Measurements from ENCODE around the gene TM4SF18. TPM values are rescaled to one million over a fixed set of nuclear protein-coding genes. Genes with fewer than 3 reads are reported as not detected.

TM4SF18 gene
- total RNA-seq, 1 experiment from 2014 or later, result 9.8 TPM

- Histone ChIP-seq H3K14ac (ENCODE audit: insufficient read depth, low read length) (no peak overlapping the region), H2BK12ac (ENCODE audit: insufficient read length, low read depth, low read length) (no peak overlapping the region), H3K23me2 (ENCODE audit: insufficient read length, low read depth, low read length, poor library complexity, severe bottlenecking) (no peaks in the 10 kb centered on the region), H2BK5ac (ENCODE audit: insufficient read length, low read length) (no peak overlapping the region), H3K4me1 (ENCODE audit: insufficient read depth, low read length) (peaks cover 4% of the 10 kb centered on the region), H4K91ac (ENCODE audit: insufficient read length, low read depth, low read length) (no peak overlapping the region), H3T11ph (ENCODE audit: low read length) (no peak overlapping the region), H2BK120ac (ENCODE audit: low read depth, low read length, poor library complexity, severe bottlenecking) (no peak overlapping the region), H2BK15ac (ENCODE audit: low read depth, low read length) (no peak overlapping the region), H3K27me3 (ENCODE audit: insufficient read depth, low read length) (no peaks in the 10 kb centered on the region), H3K4me2 (ENCODE audit: insufficient read depth, insufficient read length, low read length) (no peak overlapping the region), H4K8ac (replicated peaks; ENCODE audit: insufficient read length, low read depth, low read length) (no peak overlapping the region), H4K5ac (ENCODE audit: insufficient read length, low read depth, low read length) (no peak overlapping the region), H3K79me1 (ENCODE audit: insufficient read depth, low read depth, low read length, poor library complexity, severe bottlenecking) (no peaks in the 10 kb centered on the region), H2AK5ac (ENCODE audit: insufficient read length, low read length) (no peak overlapping the region), H4K20me1 (ENCODE audit: control insufficient read depth, insufficient read depth, insufficient read length) (no peaks in the 10 kb centered on the region), H3K56ac (ENCODE audit: insufficient read length, low read depth, low read length) (no peak overlapping the region), H2BK20ac (ENCODE audit: low read depth, low read length, poor library complexity, severe bottlenecking) (no peak overlapping the region), H3K9ac (ENCODE audit: extremely low read depth, insufficient read length, low read length) (no peak overlapping the region), H3K23ac (ENCODE audit: insufficient read length, low read depth, low read length) (no peak overlapping the region), H3K18ac (ENCODE audit: insufficient read length, low read depth, low read length) (no peak overlapping the region), H2AFZ (ENCODE audit: low read length) (no peak overlapping the region), H3K9me3 (ENCODE audit: control insufficient read depth, low read depth, low read length) (no peaks in the 10 kb centered on the region), H3K79me2 (ENCODE audit: insufficient read depth, low read length) (no peaks in the 10 kb centered on the region), H3K27ac (ENCODE audit: insufficient read length, low read depth, low read length) (no peak overlapping the region), H3K4ac (ENCODE audit: low read depth, low read length) (no peak overlapping the region)
- DNase-seq, result no peak
- Mint-ChIP-seq H3K36me3 (ENCODE audit: insufficient read depth in 1 of 3, low read depth in 3 of 3) (no peaks in the 10 kb centered on the region; a peak in 1 of 7 replicates), H3K27me3 (ENCODE audit: low read depth) (no peaks in the 10 kb centered on the region), H3K4me1 (peaks cover 60 to 64% of the 10 kb centered on the region in 2 experiments), H3K4me3 (no peak overlapping the region), H3K9me3 (peaks cover under 1 to 2% of the 10 kb centered on the region in 2 experiments; a peak in 1 of 5 replicates), H3K27ac (peak overlapping the region in 1 of 3 experiments; percentile 10; a peak in 1 of 7 replicates)
- WGBS (ENCODE audit: extremely low coverage, insufficient read length, low lambda C conversion rate), result no CpG with 5 or more reads among the region's 2 CpGs
- no peak for TF ChIP-seq CTCF (conservative IDR thresholded peaks at IDR 0.05)
These were observed 40.0 kb upstream of the TM4SF18 start for GRCh38 chr3:149373235-149374125.

Data from H9 (cell line).